ENCODE measurements around the gene E2F4. TPM values are rescaled to one million over a fixed set of nuclear protein-coding genes. Genes with fewer than 3 reads are reported as not detected.
A peak's percentile ranks its signal among the peaks of the same experiment; 100 is the strongest.

Gene E2F4
- total and polyA plus RNA-seq, 2 of the 13 experiments (the other 11 are each of a cell fraction or from before 2014, with no cell fraction given), result 84.8 to 91.2 TPM

DNA sequence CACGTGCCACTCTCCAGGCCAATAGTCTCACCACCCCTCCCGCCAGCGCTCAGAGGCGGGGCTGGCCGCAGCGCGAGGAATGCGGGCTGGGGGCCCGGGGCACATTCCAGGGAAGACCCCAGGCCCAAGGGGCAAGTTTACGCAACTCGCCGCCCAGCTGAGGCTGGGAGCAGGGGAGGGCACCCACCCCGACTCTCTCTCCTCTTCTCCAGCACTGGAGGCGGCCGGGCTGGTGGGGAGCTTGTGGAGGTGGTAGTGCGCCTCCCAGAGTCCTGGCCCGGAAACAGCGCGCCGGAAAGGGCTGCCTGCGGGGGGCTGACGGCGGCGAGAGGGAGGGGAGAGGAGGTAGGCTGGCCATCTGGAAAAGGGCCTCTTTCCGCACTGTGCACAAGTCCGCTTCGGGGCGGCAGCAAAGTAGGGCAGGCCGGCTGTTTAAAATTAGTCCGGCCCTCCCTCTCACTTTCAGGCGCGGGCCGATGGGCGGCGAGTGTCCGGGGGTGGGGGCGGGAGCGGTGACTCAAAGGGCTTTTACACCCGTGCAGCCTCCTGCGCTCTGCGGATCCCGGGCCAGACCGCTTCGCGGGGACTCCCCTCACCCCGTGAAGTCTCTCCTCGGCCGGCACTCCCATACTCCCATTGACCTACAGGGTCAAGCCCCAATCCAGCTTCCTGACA lies 54.3 kb downstream of the E2F4 start (continued):
- TF ChIP-seq DMTF1 (CRISPR knock-in tag; IDR thresholded peaks at IDR 0.05) (no peak), CCAR2 (optimal IDR thresholded peaks at IDR 0.05; ENCODE audit: low read depth, low read length) (peak; percentile 25), ARNT2 (CRISPR knock-in tag; IDR thresholded peaks at IDR 0.05; ENCODE audit: low read depth) (peak; percentile 89), ZNF44 (CRISPR knock-in tag; IDR thresholded peaks at IDR 0.05) (peak; percentile 81; the same call in 1 of the 2 replicates), ARNT (IDR thresholded peaks at IDR 0.05) (no peak), PLSCR1 (CRISPR knock-in tag; IDR thresholded peaks at IDR 0.05; ENCODE audit: borderline replicate concordance) (no peak), ZNF547 (CRISPR knock-in tag; IDR thresholded peaks at IDR 0.05) (peak; percentile 84; the same call in 1 of the 2 replicates), ZBTB38 (CRISPR knock-in tag; IDR thresholded peaks at IDR 0.05) (no peak; the same call in none of the 2 replicates), HMG20A (CRISPR knock-in tag; IDR thresholded peaks at IDR 0.05; ENCODE audit: borderline replicate concordance) (peak; percentile 72), GTF3A (CRISPR knock-in tag; conservative IDR thresholded peaks at IDR 0.05) (no peak; the same call in 1 of the 2 replicates), ZNF251 (CRISPR knock-in tag; IDR thresholded peaks at IDR 0.05) (no peak), SAFB2 (CRISPR knock-in tag; IDR thresholded peaks at IDR 0.05; ENCODE audit: borderline replicate concordance, low read depth) (0 out of 2 replicates have a peak, but pooled peaks have one; percentile 90), HOXA7 (CRISPR knock-in tag; IDR thresholded peaks at IDR 0.05) (no peak), POLR2A (IDR thresholded peaks at IDR 0.05; ENCODE audit: insufficient read depth in 1 of 2, low read depth in 2 of 2, low read length in 2 of 2) (peak; percentile 50 to 57; a peak in 2 of 4 replicates), ARID5B (CRISPR knock-in tag; IDR thresholded peaks at IDR 0.05) (peak; percentile 90), IRF2 (CRISPR knock-in tag; IDR thresholded peaks at IDR 0.05) (no peak; the same call in 1 of the 2 replicates), ATRX (CRISPR knock-in tag; IDR thresholded peaks at IDR 0.05; ENCODE audit: borderline replicate concordance) (no peak), ZNF598 (CRISPR knock-in tag; IDR thresholded peaks at IDR 0.05; ENCODE audit: borderline replicate concordance) (peak; percentile 38; the same call in 1 of the 2 replicates), DNMT3B (CRISPR knock-in tag; conservative IDR thresholded peaks at IDR 0.05) (no peak; the same call in 1 of the 2 replicates), HNF4G (IDR thresholded peaks at IDR 0.05; ENCODE audit: borderline replicate concordance, low read depth, low read length) (peak; percentile 81), HNF4G (CRISPR knock-in tag; IDR thresholded peaks at IDR 0.05; ENCODE audit: borderline replicate concordance, low read depth) (peak; percentile 53; the same call in 1 of the 2 replicates), EED (CRISPR knock-in tag; IDR thresholded peaks at IDR 0.05) (peak; percentile 88; the same call in 1 of the 2 replicates)
- TF ChIP-seq, protein P1, sequence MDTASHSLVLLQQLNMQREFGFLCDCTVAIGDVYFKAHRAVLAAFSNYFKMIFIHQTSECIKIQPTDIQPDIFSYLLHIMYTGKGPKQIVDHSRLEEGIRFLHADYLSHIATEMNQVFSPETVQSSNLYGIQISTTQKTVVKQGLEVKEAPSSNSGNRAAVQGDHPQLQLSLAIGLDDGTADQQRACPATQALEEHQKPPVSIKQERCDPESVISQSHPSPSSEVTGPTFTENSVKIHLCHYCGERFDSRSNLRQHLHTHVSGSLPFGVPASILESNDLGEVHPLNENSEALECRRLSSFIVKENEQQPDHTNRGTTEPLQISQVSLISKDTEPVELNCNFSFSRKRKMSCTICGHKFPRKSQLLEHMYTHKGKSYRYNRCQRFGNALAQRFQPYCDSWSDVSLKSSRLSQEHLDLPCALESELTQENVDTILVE (CRISPR knock-in tag; IDR thresholded peaks at IDR 0.05), result peak; percentile 80; the same call in 1 of the 2 replicates
